Progenitor cell of endocrine pancreas (in vitro differentiated cells): ENCODE results near the gene SORCS2. TPM values are rescaled to one million over a fixed set of nuclear protein-coding genes. Genes with fewer than 3 reads are reported as not detected.

Source experiments
- DNase-seq: peaks from one replicate; pipeline ENCODE4 v3.0.0; 2021; ENCODE audit warnings: low spot score; ENCODE audit not compliant: unreplicated experiment
- H3K27ac Mint-ChIP-seq: 2 replicates; pipeline ENCODE4 v1.8.0; 2021; ENCODE audit warnings: mild to moderate bottlenecking, moderate library complexity, mixed read lengths
- H3K27me3 Mint-ChIP-seq: 2 replicates; pipeline ENCODE4 v1.8.0; 2021; ENCODE audit warnings: mixed read lengths
- H3K36me3 Mint-ChIP-seq: 2 replicates; pipeline ENCODE4 v1.8.0; 2022; ENCODE audit warnings: mixed read lengths; ENCODE audit not compliant: insufficient read depth
- H3K4me1 Mint-ChIP-seq: 2 replicates; pipeline ENCODE4 v1.8.0; 2021; ENCODE audit warnings: low read depth, mixed read lengths
- H3K4me3 Mint-ChIP-seq: 2 replicates; pipeline ENCODE4 v1.8.0; 2021; ENCODE audit warnings: low read depth, mild to moderate bottlenecking, moderate library complexity, mixed read lengths
- H3K9me3 Mint-ChIP-seq: 2 replicates; pipeline ENCODE4 v1.8.0; 2021; ENCODE audit warnings: low read depth, mixed read lengths
- total RNA-seq: library from RNA; stranded (reverse); gene quantifications from 2 replicates; pipeline ENCODE4 v1.2.1, GENCODE V29; 2021
- TF ChIP-seq, protein P1 (sequence below): fragments of 200-600 bp; sonication (generic); IDR thresholded peaks from one replicate; pipeline ENCODE4 v1.5.0; 2021; ENCODE audit warnings: antibody characterized with exemption, mild to moderate bottlenecking; ENCODE audit not compliant: unreplicated experiment

The SORCS2 gene
- total RNA-seq, 1 donor from 2014 or later = 2.2 TPM

DNA sequence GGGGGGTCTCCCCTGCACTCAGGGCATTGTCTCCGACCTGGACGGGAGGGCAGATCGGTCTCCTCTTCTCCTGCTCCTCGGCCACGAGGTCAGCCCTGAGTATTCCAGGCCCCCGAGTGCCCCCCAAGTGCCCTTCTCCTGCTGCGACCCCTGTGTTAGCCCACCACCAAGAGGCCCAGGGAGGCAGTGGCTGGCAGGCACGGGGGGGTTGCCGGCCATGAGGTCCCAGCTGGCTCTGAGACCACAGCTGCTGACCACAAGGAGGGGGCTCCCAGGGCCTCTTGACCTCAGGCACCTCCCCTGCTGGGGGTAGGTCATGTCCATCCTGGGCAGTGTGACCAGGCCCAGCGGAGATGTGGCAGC is 428.5 kb downstream of the SORCS2 start:
- H3K4me1 Mint-ChIP-seq = peaks cover 4% of the 10 kb centered on the region
- DNase-seq = no peak
- no peaks in the 10 kb centered on the region for H3K36me3 Mint-ChIP-seq
- TF ChIP-seq, protein P1, sequence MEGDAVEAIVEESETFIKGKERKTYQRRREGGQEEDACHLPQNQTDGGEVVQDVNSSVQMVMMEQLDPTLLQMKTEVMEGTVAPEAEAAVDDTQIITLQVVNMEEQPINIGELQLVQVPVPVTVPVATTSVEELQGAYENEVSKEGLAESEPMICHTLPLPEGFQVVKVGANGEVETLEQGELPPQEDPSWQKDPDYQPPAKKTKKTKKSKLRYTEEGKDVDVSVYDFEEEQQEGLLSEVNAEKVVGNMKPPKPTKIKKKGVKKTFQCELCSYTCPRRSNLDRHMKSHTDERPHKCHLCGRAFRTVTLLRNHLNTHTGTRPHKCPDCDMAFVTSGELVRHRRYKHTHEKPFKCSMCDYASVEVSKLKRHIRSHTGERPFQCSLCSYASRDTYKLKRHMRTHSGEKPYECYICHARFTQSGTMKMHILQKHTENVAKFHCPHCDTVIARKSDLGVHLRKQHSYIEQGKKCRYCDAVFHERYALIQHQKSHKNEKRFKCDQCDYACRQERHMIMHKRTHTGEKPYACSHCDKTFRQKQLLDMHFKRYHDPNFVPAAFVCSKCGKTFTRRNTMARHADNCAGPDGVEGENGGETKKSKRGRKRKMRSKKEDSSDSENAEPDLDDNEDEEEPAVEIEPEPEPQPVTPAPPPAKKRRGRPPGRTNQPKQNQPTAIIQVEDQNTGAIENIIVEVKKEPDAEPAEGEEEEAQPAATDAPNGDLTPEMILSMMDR = no peak
- H3K4me3 Mint-ChIP-seq = no peak overlapping the region
- no peaks in the 10 kb centered on the region for H3K9me3 Mint-ChIP-seq
- no peak overlapping the region for H3K27ac Mint-ChIP-seq
- H3K27me3 Mint-ChIP-seq = peaks cover 37% of the 10 kb centered on the region

GRCh38 chr4:7621252-7622035 is 429.1 kb downstream of the SORCS2 start:
- H3K36me3 Mint-ChIP-seq = no peaks in the 10 kb centered on the region
- H3K9me3 Mint-ChIP-seq = no peaks in the 10 kb centered on the region
- peaks cover 4% of the 10 kb centered on the region for H3K4me1 Mint-ChIP-seq
- no peak overlapping the region for H3K4me3 Mint-ChIP-seq
- no peak for DNase-seq
- TF ChIP-seq, protein P1 = no peak
- peaks cover 32% of the 10 kb centered on the region for H3K27me3 Mint-ChIP-seq
- no peak overlapping the region for H3K27ac Mint-ChIP-seq

- no peak overlapping the region for H3K4me3 Mint-ChIP-seq
- H3K36me3 Mint-ChIP-seq = no peaks in the 10 kb centered on the region
- TF ChIP-seq, protein P1 = no peak
- DNase-seq = no peak
- no peaks in the 10 kb centered on the region for H3K9me3 Mint-ChIP-seq
- peaks cover 27% of the 10 kb centered on the region for H3K27me3 Mint-ChIP-seq
- H3K4me1 Mint-ChIP-seq = peaks cover 4% of the 10 kb centered on the region
- no peak overlapping the region for H3K27ac Mint-ChIP-seq
These were observed 430.0 kb downstream of the SORCS2 start for GRCh38 chr4:7622371-7622770.

GRCh38 chr4:7623468-7623867 is 431.1 kb downstream of the SORCS2 start:
- H3K4me1 Mint-ChIP-seq = peaks cover 4% of the 10 kb centered on the region

GRCh38 chr4:7624396-7624980 is 432.1 kb downstream of the SORCS2 start:
- Mint-ChIP-seq H3K4me1 (peaks cover 4% of the 10 kb centered on the region), H3K27ac (no peak overlapping the region), H3K4me3 (no peak overlapping the region), H3K36me3 (no peaks in the 10 kb centered on the region), H3K9me3 (peaks cover under 1% of the 10 kb centered on the region), H3K27me3 (peaks cover 23% of the 10 kb centered on the region)
- TF ChIP-seq, protein P1 = no peak
- DNase-seq = no peak

More at GRCh38 chr4:7623468-7623867, 431.1 kb downstream of the SORCS2 start:
- Mint-ChIP-seq H3K27ac (no peak overlapping the region), H3K9me3 (no peaks in the 10 kb centered on the region), H3K36me3 (no peaks in the 10 kb centered on the region), H3K27me3 (peaks cover 25% of the 10 kb centered on the region), H3K4me3 (no peak overlapping the region)
- TF ChIP-seq, protein P1 = no peak
- DNase-seq = no peak
